ENCODE measurements around the gene ZFHX3.

Gene ZFHX3

GRCh38 chr16:72926177-72927070, 121.5 kb downstream of the ZFHX3 start:
- H3K4me3 ChIP-seq (ENCODE audit: low read length), result no peak overlapping the region
- DNase-seq (ENCODE audit: low read depth), result no peak
- no peak for TF ChIP-seq CTCF (conservative IDR thresholded peaks at IDR 0.05; ENCODE audit: low read depth, low read length)

DNA sequence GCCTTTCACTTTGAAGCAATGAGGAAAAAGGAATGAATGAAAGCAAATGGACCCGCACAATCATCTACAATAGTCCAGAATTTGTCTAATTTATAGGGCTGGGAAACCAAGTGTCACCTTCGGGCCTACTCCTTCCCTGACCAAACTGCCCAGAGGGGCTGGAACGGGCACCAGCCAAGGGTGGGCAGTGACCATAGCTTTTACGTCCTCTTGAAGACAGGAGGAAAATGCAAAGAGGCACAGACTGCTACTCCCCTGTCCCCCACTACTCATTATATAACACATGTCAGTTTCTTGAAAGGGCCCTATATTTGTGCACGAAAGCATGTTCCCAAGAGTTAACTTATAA, 122.3 kb downstream of the ZFHX3 start:
- no peak for DNase-seq (ENCODE audit: low read depth)
- TF ChIP-seq CTCF (conservative IDR thresholded peaks at IDR 0.05; ENCODE audit: low read depth, low read length), result no peak

GRCh38 chr16:72924927-72925630, 122.8 kb downstream of the ZFHX3 start:
- no peak overlapping the region for H3K4me3 ChIP-seq (ENCODE audit: low read length)
- TF ChIP-seq CTCF (conservative IDR thresholded peaks at IDR 0.05; ENCODE audit: low read depth, low read length), result no peak
- no peak for DNase-seq (ENCODE audit: low read depth)

More for the DNA sequence above, 122.3 kb downstream of the ZFHX3 start:
- no peak overlapping the region for H3K4me3 ChIP-seq (ENCODE audit: low read length)

GRCh38 chr16:72924537-72924926, 123.4 kb downstream of the ZFHX3 start:
- H3K4me3 ChIP-seq (ENCODE audit: low read length), result no peak overlapping the region
- no peak for DNase-seq (ENCODE audit: low read depth)

DNA sequence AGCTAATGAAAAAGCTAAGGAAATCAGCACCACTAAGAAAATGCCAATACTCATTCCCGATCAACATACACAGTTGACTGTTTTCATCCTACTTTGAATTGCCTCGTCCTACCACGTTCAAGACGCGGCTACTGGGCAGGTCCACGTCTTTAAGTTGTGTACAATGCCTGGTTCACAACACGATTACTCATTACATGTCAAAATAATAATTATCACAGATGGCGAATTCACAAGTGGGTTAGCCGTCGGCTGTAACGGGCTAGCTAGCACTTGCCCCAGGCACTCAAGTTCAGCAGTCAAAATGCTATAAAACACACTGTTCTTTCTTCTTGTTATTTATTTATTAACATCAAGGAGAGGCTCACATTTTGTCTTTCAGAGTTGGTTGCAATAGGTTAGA, 124.2 kb downstream of the ZFHX3 start:
- no peak overlapping the region for H3K4me3 ChIP-seq (ENCODE audit: low read length)
- no peak for TF ChIP-seq CTCF (conservative IDR thresholded peaks at IDR 0.05; ENCODE audit: low read depth, low read length)
- no peak for DNase-seq (ENCODE audit: low read depth)

More at GRCh38 chr16:72924537-72924926, 123.4 kb downstream of the ZFHX3 start:
- no peak for TF ChIP-seq CTCF (conservative IDR thresholded peaks at IDR 0.05; ENCODE audit: low read depth, low read length)

GRCh38 chr16:72922714-72923113, 125.2 kb downstream of the ZFHX3 start:
- DNase-seq (ENCODE audit: low read depth), result no peak
- TF ChIP-seq CTCF (conservative IDR thresholded peaks at IDR 0.05; ENCODE audit: low read depth, low read length), result no peak
- H3K4me3 ChIP-seq (ENCODE audit: low read length), result no peak overlapping the region
